Neuron (in vitro differentiated cells): ENCODE results near the gene MBTD1.

Source experiments
- H2AFZ ChIP-seq: one replicate; pipeline ENCODE4 v1.6.1; 2013; ENCODE audit warnings: low read depth, mild to moderate bottlenecking, inconsistent platforms, low read length, moderate library complexity
- H3K27me3 ChIP-seq: one replicate; pipeline ENCODE4 v1.6.1; 2013; ENCODE audit warnings: low read length; ENCODE audit not compliant: insufficient read depth
- H3K36me3 ChIP-seq: one replicate; pipeline ENCODE4 v1.6.1; 2013; ENCODE audit warnings: low read length; ENCODE audit not compliant: insufficient read depth
- H3K4me1 ChIP-seq: one replicate; pipeline ENCODE4 v1.6.1; 2013; ENCODE audit warnings: low read length; ENCODE audit not compliant: insufficient read depth
- H3K4me3 ChIP-seq: 2 replicates; pipeline ENCODE4 v1.5.1; 2013; ENCODE audit warnings: mild to moderate bottlenecking, low read length, moderate library complexity
- H3K9me3 ChIP-seq: one replicate; pipeline ENCODE4 v1.6.1; 2013; ENCODE audit warnings: low read length

The MBTD1 gene

DNA sequence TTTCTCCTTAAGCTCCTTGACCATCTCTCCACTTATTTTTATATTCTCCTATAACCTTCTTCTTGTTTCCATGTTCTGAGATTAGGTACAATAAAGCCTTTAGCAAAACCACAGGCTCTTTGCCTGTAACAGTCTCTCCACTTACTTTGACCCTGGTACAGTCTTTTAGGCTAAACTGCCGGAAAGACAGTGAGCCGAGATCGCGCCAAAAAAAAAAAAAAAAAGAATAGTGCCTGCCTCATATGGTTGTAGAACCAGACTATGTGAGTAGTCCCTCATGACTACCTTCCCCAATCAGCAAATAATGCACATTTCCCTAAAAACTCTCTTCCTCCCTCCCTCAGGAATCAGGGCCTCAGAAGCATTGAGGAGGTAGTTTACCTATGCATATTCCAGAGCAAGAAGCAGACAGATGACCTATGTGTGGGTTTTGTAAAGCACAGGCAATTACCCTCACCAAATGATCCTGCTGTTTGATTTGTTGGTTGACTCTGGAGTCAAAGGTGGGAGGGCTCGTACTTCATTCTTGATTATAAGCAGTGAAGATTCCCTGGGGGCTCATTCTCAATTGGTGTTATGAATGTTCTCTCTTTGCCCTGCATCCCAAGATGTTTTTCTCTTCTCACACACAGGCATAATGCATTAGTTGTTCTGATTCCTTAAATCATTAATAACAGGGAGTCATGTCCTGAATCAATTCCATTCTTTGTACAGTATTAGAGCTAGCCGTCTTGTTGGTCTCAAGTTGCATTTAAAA, 115.4 kb downstream of the MBTD1 start:
- H3K4me1 ChIP-seq: peaks cover 7% of the 10 kb centered on the region

DNA sequence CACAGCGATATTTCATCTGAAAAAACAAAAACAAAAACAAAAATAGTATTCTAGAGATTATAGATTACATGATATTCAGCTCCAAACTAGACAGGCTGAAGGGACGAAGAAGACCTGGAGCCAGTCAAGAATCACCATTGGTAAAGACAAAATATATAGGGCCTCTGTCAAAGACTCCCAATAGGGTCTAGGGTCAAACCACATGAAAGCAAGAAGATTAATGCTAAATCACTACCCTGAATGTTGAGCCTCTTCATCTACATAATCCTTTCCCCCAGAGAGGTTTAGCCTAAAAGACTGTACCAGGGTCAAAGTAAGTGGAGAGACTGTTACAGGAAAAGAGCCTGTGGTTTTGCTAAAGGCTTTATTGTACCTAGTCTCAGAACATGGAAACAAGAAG, 117.3 kb downstream of the MBTD1 start:
- H3K4me3 ChIP-seq: no peak overlapping the region
- H3K4me1 ChIP-seq: peaks cover 7% of the 10 kb centered on the region
- no peaks in the 10 kb centered on the region for H3K9me3 ChIP-seq
- no peaks in the 10 kb centered on the region for H3K27me3 ChIP-seq
- H3K36me3 ChIP-seq: no peaks in the 10 kb centered on the region
- H2AFZ ChIP-seq: no peak overlapping the region

More for the DNA sequence above, 115.4 kb downstream of the MBTD1 start:
- Histone ChIP-seq H3K36me3 (no peaks in the 10 kb centered on the region), H3K9me3 (no peaks in the 10 kb centered on the region), H2AFZ (no peak overlapping the region), H3K27me3 (no peaks in the 10 kb centered on the region), H3K4me3 (no peak overlapping the region)

DNA sequence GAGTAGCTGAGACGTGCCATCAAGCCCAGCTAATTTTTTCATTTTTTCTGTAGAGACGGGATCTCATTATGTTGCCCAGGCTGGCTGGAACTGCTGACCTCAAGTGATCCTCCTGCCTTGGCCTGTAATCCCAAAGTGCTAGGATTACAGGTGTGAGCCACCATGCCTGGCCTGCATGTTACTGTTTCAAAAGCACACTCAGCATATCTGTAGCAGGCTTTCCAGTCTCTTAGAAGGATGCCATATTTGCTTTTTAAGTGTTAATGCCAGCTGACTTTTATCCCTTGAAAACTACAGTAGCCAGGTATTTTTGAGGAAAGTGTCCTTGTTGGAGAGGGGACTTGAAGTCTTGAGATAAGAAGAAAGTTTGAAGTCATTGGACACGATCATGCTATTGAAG, 123.9 kb downstream of the MBTD1 start:
- Histone ChIP-seq H2AFZ (no peak overlapping the region), H3K4me1 (peaks cover 2% of the 10 kb centered on the region), H3K36me3 (no peaks in the 10 kb centered on the region), H3K27me3 (no peaks in the 10 kb centered on the region), H3K4me3 (no peak overlapping the region), H3K9me3 (no peaks in the 10 kb centered on the region)

DNA sequence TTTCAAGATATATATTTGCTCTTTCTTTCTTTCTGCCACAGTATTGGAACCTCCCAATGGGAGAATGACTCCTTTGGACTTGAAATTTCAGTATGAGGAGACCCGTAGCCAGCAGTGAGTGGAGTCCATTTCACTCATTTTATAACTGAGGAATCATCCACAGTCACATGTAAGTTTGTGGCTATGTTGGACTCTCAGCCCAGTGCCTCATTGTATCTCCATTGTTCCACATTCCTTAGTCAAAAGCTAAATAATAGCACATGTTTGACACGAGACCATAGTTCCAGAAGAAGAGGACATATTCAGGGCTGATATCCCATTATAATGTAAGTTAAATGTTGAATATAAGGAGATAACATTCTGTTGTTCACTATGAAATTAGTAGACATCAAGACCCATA, 126.5 kb downstream of the MBTD1 start:
- no peaks in the 10 kb centered on the region for H3K27me3 ChIP-seq
- no peaks in the 10 kb centered on the region for H3K36me3 ChIP-seq
- H2AFZ ChIP-seq: no peak overlapping the region
- no peak overlapping the region for H3K4me3 ChIP-seq
- H3K9me3 ChIP-seq: no peaks in the 10 kb centered on the region
- peaks cover 2% of the 10 kb centered on the region for H3K4me1 ChIP-seq

DNA sequence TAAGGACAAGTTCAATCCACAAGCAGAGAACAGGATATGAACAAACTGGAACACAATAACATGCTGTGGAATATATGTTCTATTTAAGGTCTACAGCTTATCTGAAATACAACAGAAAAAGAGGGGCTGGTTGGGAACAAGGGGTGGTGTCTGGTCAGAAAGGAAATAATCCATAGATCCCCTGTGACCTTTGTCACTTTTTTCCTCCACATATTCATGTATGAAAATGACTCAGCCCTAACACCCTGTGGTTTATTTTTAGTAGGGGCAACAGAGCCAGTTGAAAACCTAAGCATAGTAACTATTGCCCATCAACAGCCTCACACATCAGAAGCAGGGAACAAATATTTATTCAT, 126.9 kb downstream of the MBTD1 start:
- no peak overlapping the region for H2AFZ ChIP-seq
- H3K4me3 ChIP-seq: no peak overlapping the region
- no peaks in the 10 kb centered on the region for H3K9me3 ChIP-seq
- no peaks in the 10 kb centered on the region for H3K36me3 ChIP-seq
- no peaks in the 10 kb centered on the region for H3K27me3 ChIP-seq
- peaks cover 2% of the 10 kb centered on the region for H3K4me1 ChIP-seq

DNA sequence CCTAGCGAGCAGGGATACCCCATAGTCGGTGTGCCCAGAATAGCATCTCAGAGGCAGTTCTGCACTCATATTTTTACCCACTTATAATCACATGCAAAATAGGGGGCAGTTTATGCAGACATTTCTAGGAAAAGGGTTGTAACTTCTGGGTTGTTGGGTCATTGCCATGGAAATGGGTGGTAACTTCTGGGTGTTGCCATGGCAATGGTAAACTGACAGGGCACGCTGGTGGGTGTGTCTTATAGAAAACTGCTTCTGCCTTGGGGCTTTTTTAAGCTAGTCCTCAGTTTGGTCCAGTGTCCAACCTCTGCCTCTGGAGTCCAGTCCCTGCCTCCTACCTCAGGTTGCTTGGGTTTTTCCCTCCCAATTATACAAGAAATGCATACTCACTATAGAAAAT, 131.8 kb downstream of the MBTD1 start:
- Histone ChIP-seq H2AFZ (no peak overlapping the region), H3K36me3 (no peaks in the 10 kb centered on the region), H3K27me3 (no peaks in the 10 kb centered on the region), H3K4me1 (no peaks in the 10 kb centered on the region), H3K4me3 (no peak overlapping the region), H3K9me3 (no peaks in the 10 kb centered on the region)
